ENCODE measurements around the gene GFER. TPM values are rescaled to one million over a fixed set of nuclear protein-coding genes. Genes with fewer than 3 reads are reported as not detected.
"Not testable (repeated sequence)": the region's sequence is repeated elsewhere in the genome, so short reads cannot be mapped to it uniquely, and the experiment has no call there.

The GFER gene
- total and polyA plus RNA-seq, 2 of the 8 experiments (the other 6 are each of a cell fraction or from before 2014, with no cell fraction given), result 17.7 to 37.9 TPM

GRCh38 chr16:1962161-1963153, 21.5 kb upstream of the GFER start:
- H4K91ac ChIP-seq (replicated peaks; ENCODE audit: insufficient read length, low read length); H3K27ac ChIP-seq (ENCODE audit: low read depth, low read length); H3K9me3 ChIP-seq (ENCODE audit: insufficient read depth in 2 of 2, low read depth in 1 of 2, low read length in 1 of 2); H2AFZ ChIP-seq (ENCODE audit: low read length); DNase-seq (ENCODE audit: low read depth in 1 of 2, low spot score in 2 of 2); FAIRE-seq; H3K14ac ChIP-seq (ENCODE audit: insufficient read length); H3K27me3 ChIP-seq (replicated peaks in 1 of 4; ENCODE audit: control insufficient read depth in 3 of 4, extremely low read depth in 1 of 4, insufficient read depth in 3 of 4, low read length in 3 of 4); H2BK20ac ChIP-seq (ENCODE audit: low read length); H3K18ac ChIP-seq (ENCODE audit: extremely low read depth, low read length); H4K5ac ChIP-seq (ENCODE audit: insufficient read length, low read depth, low read length); H2AK5ac ChIP-seq (ENCODE audit: low read depth, low read length); H2BK120ac ChIP-seq (replicated peaks; ENCODE audit: low read depth, low read length); CTCF ChIA-PET (ENCODE audit: partially characterized antibody); H3K56ac ChIP-seq (replicated peaks; ENCODE audit: insufficient read length, low read depth, low read length); H3K23ac ChIP-seq (ENCODE audit: insufficient read length); H2BK15ac ChIP-seq (ENCODE audit: low read length); H4K8ac ChIP-seq (ENCODE audit: extremely low read depth, insufficient read depth, low read length); H2BK12ac ChIP-seq (ENCODE audit: low read depth, low read length); H3K4ac ChIP-seq (replicated peaks; ENCODE audit: insufficient read length, low read depth, low read length): not testable (repeated sequence)
- H3K4me1 ChIP-seq (replicated peaks in 1 of 4; ENCODE audit: control insufficient read depth in 3 of 4, insufficient read depth in 4 of 4, low read length in 3 of 4), result peaks cover 0 to 22% (median 5%) of the 10 kb centered on the region in 4 experiments; a peak in 5 of 7 replicates
- peaks cover 17 to 34% (median 28%) of the 10 kb centered on the region in 4 experiments for H3K36me3 ChIP-seq (ENCODE audit: control insufficient read depth in 2 of 4, insufficient read depth in 4 of 4, low read length in 3 of 4)
- TF ChIP-seq POLR2AphosphoS5 (IDR thresholded peaks at IDR 0.05; ENCODE audit: low read depth, low read length), result peak; percentile 83
- TF ChIP-seq POLR2A (IDR thresholded peaks at IDR 0.05; ENCODE audit: control extremely low read depth in 1 of 2, low read depth in 2 of 2, low read length in 2 of 2), result peak in 1 of 2 experiments; percentile 49; a peak in 1 of 3 replicates
- POLR2A ChIA-PET (ENCODE audit: partially characterized antibody), result interaction anchor here (0.6 to 19.8 kb wide), 25 partner anchors 8 to 193 kb away, joined by 3 to 736 read pairs (median 5); partner anchors contain the start of genes EME2, GFER, HAGH and MRPS34
- peak overlapping the region; percentile 98 to 99 (median 98); a peak in 5 of 8 replicates for H3K4me3 ChIP-seq (ENCODE audit: extremely low read depth in 1 of 4, insufficient read depth in 2 of 4, low read depth in 3 of 4, low read length in 4 of 4)
- H3K9ac ChIP-seq (replicated peaks in 1 of 4; ENCODE audit: extremely low read depth in 1 of 4, low read depth in 3 of 4, low read length in 3 of 4), result peak overlapping the region in 2 of 4 experiments; percentile 16 to 94; a peak in 2 of 7 replicates
- peaks cover 12 to 17% of the 10 kb centered on the region in 2 experiments for H4K20me1 ChIP-seq (replicated peaks in 1 of 2; ENCODE audit: control insufficient read depth in 1 of 2, insufficient read depth in 2 of 2, low read length in 2 of 2)
- peak overlapping the region; percentile 71; the same call in 1 of the 2 replicates for H2BK5ac ChIP-seq (ENCODE audit: low read depth, low read length)
- H3K23me2 ChIP-seq (ENCODE audit: low read depth, low read length), result peaks cover 19% of the 10 kb centered on the region
- H3K79me2 ChIP-seq (ENCODE audit: control insufficient read depth in 1 of 2, insufficient read depth in 2 of 2, low read length in 2 of 2), result peaks cover 10 to 38% of the 10 kb centered on the region in 2 experiments
- 87% methylated on average over 35 of the region's 37 CpGs; no CpG with 5 or more reads in 1 of the 2 experiments for WGBS, 2 experiments (ENCODE audit: extremely low coverage in 1 of 2, insufficient coverage in 1 of 2, insufficient read length in 1 of 2, insufficient replicate concordance in 2 of 2, low coverage in 1 of 2, low lambda C conversion rate in 2 of 2, missing lambda C conversion rate in 1 of 2)
- peak overlapping the region; percentile 99 to 100; a peak in 3 of 4 replicates for H3K4me2 ChIP-seq (ENCODE audit: insufficient read depth in 1 of 2, low read depth in 2 of 2, low read length in 2 of 2)
- peaks cover 11% of the 10 kb centered on the region for H3K79me1 ChIP-seq (ENCODE audit: low read depth, low read length)
